Measurements from ENCODE around the gene GABRB3. TPM values are rescaled to one million over a fixed set of nuclear protein-coding genes. Genes with fewer than 3 reads are reported as not detected.

Gene GABRB3
- total RNA-seq, 2 experiments from 2014 or later = 0.19 TPM; not detected in 1

GRCh38 chr15:26771168-26771567 is 1.7 kb downstream of the GABRB3 start:
- intact Hi-C loops (cut with micrococcal nuclease) = no loop called here
- peaks cover 8% of the 10 kb centered on the region for H3K4me1 Mint-ChIP-seq (ENCODE audit: low read depth)
- H3K4me3 Mint-ChIP-seq = no peak overlapping the region
- H3K9me3 Mint-ChIP-seq = no peaks in the 10 kb centered on the region
- CTCF ChIA-PET = no interaction called here
- peaks cover 2% of the 10 kb centered on the region for H3K36me3 Mint-ChIP-seq (ENCODE audit: low read depth)
- H3K27me3 Mint-ChIP-seq (ENCODE audit: low read depth) = peaks cover 38% of the 10 kb centered on the region
- DNase-seq = no peak
- H3K27ac Mint-ChIP-seq = no peak overlapping the region

DNA sequence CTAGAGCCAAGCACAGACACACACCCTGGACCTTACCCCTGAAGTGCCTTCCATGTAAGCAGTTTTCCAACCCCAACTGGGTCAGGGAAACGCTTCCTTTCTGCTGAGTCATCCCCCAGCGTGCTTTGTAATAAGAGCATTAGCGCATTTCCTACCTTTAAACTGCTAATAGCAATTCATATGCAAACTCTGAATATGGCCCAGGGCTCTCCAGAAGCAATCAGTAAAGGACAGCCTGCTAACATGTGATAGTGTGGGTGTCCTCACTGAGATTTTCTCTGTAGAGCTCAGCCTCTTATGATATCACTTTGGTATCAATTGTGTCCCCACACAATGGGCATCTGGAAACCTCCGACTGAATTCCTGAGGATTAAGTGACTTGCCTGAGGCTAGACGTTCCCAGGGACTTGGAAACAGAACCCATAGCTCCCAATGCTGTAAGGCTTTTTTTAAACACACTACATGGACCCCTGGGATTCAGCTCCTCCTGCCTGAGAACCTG is 5.6 kb downstream of the GABRB3 start:
- intact Hi-C loops (cut with micrococcal nuclease) = no loop called here
- H3K27me3 Mint-ChIP-seq (ENCODE audit: low read depth) = peaks cover 23% of the 10 kb centered on the region
- CTCF ChIA-PET = no interaction called here
- H3K4me1 Mint-ChIP-seq (ENCODE audit: low read depth) = peaks cover 4% of the 10 kb centered on the region
- H3K36me3 Mint-ChIP-seq (ENCODE audit: low read depth) = peaks cover 2% of the 10 kb centered on the region
- no peak overlapping the region for H3K27ac Mint-ChIP-seq
- H3K9me3 Mint-ChIP-seq = no peaks in the 10 kb centered on the region
- no peak overlapping the region for H3K4me3 Mint-ChIP-seq
- DNase-seq = no peak

GRCh38 chr15:26766262-26766661 is 6.6 kb downstream of the GABRB3 start:
- CTCF ChIA-PET = no interaction called here
- no peak overlapping the region for H3K27ac Mint-ChIP-seq
- no peak for DNase-seq
- H3K4me3 Mint-ChIP-seq = no peak overlapping the region
- H3K9me3 Mint-ChIP-seq = no peaks in the 10 kb centered on the region
- peaks cover 16% of the 10 kb centered on the region for H3K27me3 Mint-ChIP-seq (ENCODE audit: low read depth)
- intact Hi-C loops (cut with micrococcal nuclease) = no loop called here
- no peaks in the 10 kb centered on the region for H3K4me1 Mint-ChIP-seq (ENCODE audit: low read depth)
- no peaks in the 10 kb centered on the region for H3K36me3 Mint-ChIP-seq (ENCODE audit: low read depth)

GRCh38 chr15:26759986-26760385 is 12.9 kb downstream of the GABRB3 start:
- intact Hi-C loops (cut with micrococcal nuclease) = no loop called here
- DNase-seq = no peak
- no peak overlapping the region for H3K27ac Mint-ChIP-seq
- H3K4me1 Mint-ChIP-seq (ENCODE audit: low read depth) = no peaks in the 10 kb centered on the region
- H3K36me3 Mint-ChIP-seq (ENCODE audit: low read depth) = no peaks in the 10 kb centered on the region
- CTCF ChIA-PET = no interaction called here
- H3K27me3 Mint-ChIP-seq (ENCODE audit: low read depth) = peaks cover 3% of the 10 kb centered on the region
- H3K4me3 Mint-ChIP-seq = no peak overlapping the region
- H3K9me3 Mint-ChIP-seq = no peaks in the 10 kb centered on the region

GRCh38 chr15:26758079-26758478 is 14.8 kb downstream of the GABRB3 start:
- Mint-ChIP-seq H3K4me1 (ENCODE audit: low read depth) (no peaks in the 10 kb centered on the region), H3K36me3 (ENCODE audit: low read depth) (no peaks in the 10 kb centered on the region), H3K9me3 (no peaks in the 10 kb centered on the region), H3K4me3 (no peak overlapping the region), H3K27ac (no peak overlapping the region), H3K27me3 (ENCODE audit: low read depth) (peaks cover 3% of the 10 kb centered on the region)
- intact Hi-C loops (cut with micrococcal nuclease) = no loop called here
- DNase-seq = no peak
- CTCF ChIA-PET = no interaction called here

DNA sequence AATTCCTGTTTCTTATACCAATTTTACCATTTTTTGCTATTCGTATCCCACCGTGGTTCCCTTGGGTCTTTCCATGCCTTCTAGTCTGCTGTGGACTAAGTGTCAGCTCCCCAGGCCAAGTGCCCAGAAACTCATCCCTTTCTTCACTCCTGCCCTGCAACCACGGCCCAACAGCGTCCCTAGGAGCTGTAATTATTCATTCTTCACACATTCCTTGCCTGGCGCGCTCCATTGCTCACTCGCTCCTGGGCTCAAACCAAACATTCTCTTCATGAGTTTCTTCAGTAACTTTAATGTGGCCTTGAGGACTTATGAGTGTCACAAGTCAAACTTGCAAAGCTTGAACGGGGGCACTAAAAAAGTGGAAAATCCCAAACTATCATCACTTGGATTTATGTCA is 15.7 kb downstream of the GABRB3 start:
- Mint-ChIP-seq H3K27me3 (ENCODE audit: low read depth) (no peaks in the 10 kb centered on the region), H3K4me1 (ENCODE audit: low read depth) (no peaks in the 10 kb centered on the region), H3K9me3 (peaks cover 2% of the 10 kb centered on the region), H3K36me3 (ENCODE audit: low read depth) (no peaks in the 10 kb centered on the region), H3K4me3 (no peak overlapping the region), H3K27ac (no peak overlapping the region)
- CTCF ChIA-PET = no interaction called here
- intact Hi-C loops (cut with micrococcal nuclease) = no loop called here
- no peak for DNase-seq

- Mint-ChIP-seq H3K9me3 (peaks cover 14% of the 10 kb centered on the region), H3K36me3 (ENCODE audit: low read depth) (no peaks in the 10 kb centered on the region), H3K4me3 (no peak overlapping the region), H3K27me3 (ENCODE audit: low read depth) (no peaks in the 10 kb centered on the region), H3K27ac (no peak overlapping the region), H3K4me1 (ENCODE audit: low read depth) (no peaks in the 10 kb centered on the region)
- intact Hi-C loops (cut with micrococcal nuclease) = no loop called here
- DNase-seq = no peak
- CTCF ChIA-PET = no interaction called here
Observed at GRCh38 chr15:26744894-26745293, 28.0 kb downstream of the GABRB3 start.

DNA sequence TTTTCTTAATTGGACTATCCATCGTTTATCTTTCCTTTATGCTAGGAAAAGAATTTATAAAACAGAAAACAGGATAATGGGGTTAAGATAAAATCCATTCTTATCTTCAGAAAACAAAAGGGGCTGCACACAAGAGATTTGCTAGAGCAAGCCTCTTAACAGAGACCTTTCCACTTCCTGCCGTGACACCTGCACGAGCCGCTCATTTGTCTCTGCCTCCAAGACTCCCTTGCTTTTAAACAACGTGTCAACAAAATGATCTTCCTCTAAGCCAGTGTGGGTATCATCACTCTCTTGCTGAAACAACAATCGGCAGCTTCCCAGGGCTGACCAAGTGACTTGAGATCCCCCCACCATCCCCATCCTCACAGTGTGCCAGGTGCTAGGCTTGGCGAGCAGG is 33.1 kb downstream of the GABRB3 start:
- no peaks in the 10 kb centered on the region for H3K36me3 Mint-ChIP-seq (ENCODE audit: low read depth)
- DNase-seq = no peak
- H3K27me3 Mint-ChIP-seq (ENCODE audit: low read depth) = no peaks in the 10 kb centered on the region
- intact Hi-C loops (cut with micrococcal nuclease) = no loop called here
- CTCF ChIA-PET = no interaction called here
- H3K9me3 Mint-ChIP-seq = peaks cover 9% of the 10 kb centered on the region
- no peak overlapping the region for H3K27ac Mint-ChIP-seq
- H3K4me3 Mint-ChIP-seq = no peak overlapping the region
- no peaks in the 10 kb centered on the region for H3K4me1 Mint-ChIP-seq (ENCODE audit: low read depth)

- CTCF ChIA-PET = no interaction called here
- no peak overlapping the region for H3K27ac Mint-ChIP-seq
- H3K36me3 Mint-ChIP-seq (ENCODE audit: low read depth) = no peaks in the 10 kb centered on the region
- no peaks in the 10 kb centered on the region for H3K27me3 Mint-ChIP-seq (ENCODE audit: low read depth)
- H3K4me1 Mint-ChIP-seq (ENCODE audit: low read depth) = no peaks in the 10 kb centered on the region
- H3K4me3 Mint-ChIP-seq = no peak overlapping the region
- peaks cover 12% of the 10 kb centered on the region for H3K9me3 Mint-ChIP-seq
- no peak for DNase-seq
- intact Hi-C loops (cut with micrococcal nuclease) = no loop called here
Observed at GRCh38 chr15:26738996-26739395, 33.9 kb downstream of the GABRB3 start.

DNA sequence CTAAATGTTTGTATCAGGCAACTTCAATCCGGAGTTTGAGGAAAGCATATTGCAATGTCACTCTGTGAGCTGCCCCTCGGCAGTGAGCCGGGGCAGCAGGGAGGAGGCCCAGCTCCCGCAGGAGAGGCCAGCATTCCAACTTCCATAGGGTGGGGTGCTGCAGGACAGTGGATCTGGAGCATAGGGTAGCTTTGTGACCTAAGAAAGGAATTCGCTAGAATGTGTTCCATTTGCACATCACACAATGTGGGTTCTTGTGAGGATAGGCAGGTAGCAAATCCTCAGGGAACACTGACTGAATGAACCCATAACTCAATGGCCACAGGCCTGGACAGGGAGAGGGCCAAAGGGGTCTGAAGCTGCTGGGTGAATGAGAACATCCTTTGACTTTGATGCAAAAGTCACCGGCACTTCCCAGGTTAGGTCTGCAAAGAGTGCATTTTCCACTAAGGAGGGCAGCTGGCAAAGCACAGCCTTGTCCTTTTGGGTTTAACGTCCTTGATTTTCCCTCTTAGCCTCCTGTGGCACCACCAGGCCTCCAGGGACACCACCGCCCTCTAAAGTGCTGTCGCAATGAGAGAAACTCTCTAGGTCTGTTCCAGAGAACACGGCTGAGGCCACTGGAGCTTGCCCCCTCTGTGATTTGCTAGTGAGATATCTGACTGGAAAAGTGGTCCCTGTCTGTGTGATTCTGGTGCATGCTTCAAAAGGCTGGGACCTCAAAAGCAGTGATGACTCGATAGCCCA is 36.2 kb downstream of the GABRB3 start:
- Mint-ChIP-seq H3K36me3 (ENCODE audit: low read depth) (peaks cover 1% of the 10 kb centered on the region), H3K9me3 (peaks cover 22% of the 10 kb centered on the region), H3K4me1 (ENCODE audit: low read depth) (no peaks in the 10 kb centered on the region), H3K4me3 (no peak overlapping the region), H3K27ac (no peak overlapping the region), H3K27me3 (ENCODE audit: low read depth) (no peaks in the 10 kb centered on the region)
- CTCF ChIA-PET = no interaction called here
- no peak for DNase-seq
- intact Hi-C loops (cut with micrococcal nuclease) = no loop called here

GRCh38 chr15:26731965-26732364 is 40.9 kb downstream of the GABRB3 start:
- intact Hi-C loops (cut with micrococcal nuclease) = no loop called here
- Mint-ChIP-seq H3K9me3 (peaks cover 19% of the 10 kb centered on the region), H3K4me1 (ENCODE audit: low read depth) (no peaks in the 10 kb centered on the region), H3K27me3 (ENCODE audit: low read depth) (peaks cover 4% of the 10 kb centered on the region), H3K36me3 (ENCODE audit: low read depth) (peaks cover 1% of the 10 kb centered on the region), H3K4me3 (no peak overlapping the region), H3K27ac (no peak overlapping the region)
- DNase-seq = no peak
- CTCF ChIA-PET = no interaction called here

- H3K4me1 Mint-ChIP-seq (ENCODE audit: low read depth) = no peaks in the 10 kb centered on the region
- H3K27ac Mint-ChIP-seq = no peak overlapping the region
- H3K9me3 Mint-ChIP-seq = peaks cover 18% of the 10 kb centered on the region
- peaks cover 4% of the 10 kb centered on the region for H3K27me3 Mint-ChIP-seq (ENCODE audit: low read depth)
- CTCF ChIA-PET = no interaction called here
- no peak for DNase-seq
- H3K36me3 Mint-ChIP-seq (ENCODE audit: low read depth) = peaks cover 1% of the 10 kb centered on the region
- intact Hi-C loops (cut with micrococcal nuclease) = no loop called here
- H3K4me3 Mint-ChIP-seq = no peak overlapping the region
Observed at GRCh38 chr15:26729581-26729980, 43.3 kb downstream of the GABRB3 start.

DNA sequence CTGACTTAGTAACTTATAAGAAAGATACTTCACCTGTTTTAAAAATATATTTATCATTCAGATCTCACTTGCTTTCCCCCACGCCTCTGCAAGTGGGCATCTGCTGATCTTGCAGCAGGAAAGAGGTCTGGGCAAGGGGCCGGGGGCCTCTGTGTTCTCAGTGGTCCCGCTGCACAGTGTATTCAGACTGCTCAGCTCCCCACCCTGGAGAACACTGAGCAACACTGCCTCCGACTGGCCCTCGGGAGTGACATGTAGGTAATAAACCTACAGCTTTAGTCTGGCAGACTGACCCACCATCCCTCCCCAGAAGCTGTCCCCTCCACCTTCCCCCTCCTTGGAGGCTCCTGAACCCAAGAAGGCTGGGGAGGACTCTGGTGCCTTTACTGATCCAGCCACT is 43.8 kb downstream of the GABRB3 start:
- Mint-ChIP-seq H3K27me3 (ENCODE audit: low read depth) (peaks cover 4% of the 10 kb centered on the region), H3K9me3 (peaks cover 15% of the 10 kb centered on the region), H3K36me3 (ENCODE audit: low read depth) (peaks cover 1% of the 10 kb centered on the region), H3K27ac (no peak overlapping the region), H3K4me3 (no peak overlapping the region), H3K4me1 (ENCODE audit: low read depth) (no peaks in the 10 kb centered on the region)
- DNase-seq = no peak
- CTCF ChIA-PET = no interaction called here
- intact Hi-C loops (cut with micrococcal nuclease) = no loop called here
